ENCODE data around the gene SAMD14. TPM values are rescaled to one million over a fixed set of nuclear protein-coding genes. Genes with fewer than 3 reads are reported as not detected.

The SAMD14 gene
- total RNA-seq, 4 donors from 2014 or later, result 0.39 TPM; not detected in 3

DNA sequence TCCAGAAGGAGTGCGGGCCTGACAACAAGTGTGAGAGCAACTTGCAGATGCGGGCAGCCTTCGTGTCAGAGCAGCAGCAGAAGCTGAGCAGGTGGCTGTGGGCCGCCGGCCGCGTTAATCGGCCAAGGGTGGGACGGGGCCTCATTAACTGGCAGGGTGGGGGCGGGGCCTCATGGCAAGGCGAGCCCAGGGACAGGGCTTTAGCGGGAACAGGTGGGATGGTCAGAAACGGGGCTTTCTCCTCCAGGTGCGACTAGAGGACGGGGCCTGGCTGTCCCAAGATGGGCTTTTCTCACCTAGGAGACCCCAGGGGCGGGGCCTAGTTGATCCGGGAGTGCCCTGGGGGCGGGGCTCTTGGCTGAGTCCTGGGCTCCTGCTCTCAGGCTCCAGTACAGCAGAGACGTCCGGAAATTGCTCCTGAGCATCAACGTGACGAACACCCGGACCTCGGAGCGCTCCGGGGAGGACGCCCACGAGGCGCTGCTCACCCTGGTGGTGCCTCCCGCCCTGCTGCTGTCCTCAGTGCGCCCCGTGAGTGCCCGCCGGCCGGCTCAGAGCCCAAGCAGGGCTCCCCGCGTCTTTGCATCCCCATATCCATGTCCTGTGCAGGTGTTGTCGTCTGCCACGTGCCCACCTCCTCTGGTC lies 53.2 kb downstream of the SAMD14 start:
- TF ChIP-seq CTCF (IDR thresholded peaks at IDR 0.05) (no peak), POLR2A (IDR thresholded peaks at IDR 0.05) (no peak)
- no peak for DNase-seq (ENCODE audit: low spot score in 2 of 2)
- no peak overlapping the region for H3K4me3 ChIP-seq (ENCODE audit: low read depth, poor library complexity, severe bottlenecking)
- WGBS, 2 donors, result 52 to 64% methylated on average over 25 to 33 of the region's 39 CpGs
- intact Hi-C loops (cut with DNase I; ENCODE audit: low total_unique reads), result no loop called here

GRCh38 chr17:50076221-50076590 lies 53.8 kb downstream of the SAMD14 start:
- intact Hi-C loops (cut with DNase I; ENCODE audit: low total_unique reads), result no loop called here
- H3K4me3 ChIP-seq (ENCODE audit: low read depth, poor library complexity, severe bottlenecking), result no peak overlapping the region
- 81 to 84% methylated on average over 16 of the region's 16 CpGs for WGBS, 2 donors
- DNase-seq (ENCODE audit: low spot score in 2 of 2), result no peak
- TF ChIP-seq POLR2A (IDR thresholded peaks at IDR 0.05), result no peak
- no peak for TF ChIP-seq CTCF (IDR thresholded peaks at IDR 0.05)

DNA sequence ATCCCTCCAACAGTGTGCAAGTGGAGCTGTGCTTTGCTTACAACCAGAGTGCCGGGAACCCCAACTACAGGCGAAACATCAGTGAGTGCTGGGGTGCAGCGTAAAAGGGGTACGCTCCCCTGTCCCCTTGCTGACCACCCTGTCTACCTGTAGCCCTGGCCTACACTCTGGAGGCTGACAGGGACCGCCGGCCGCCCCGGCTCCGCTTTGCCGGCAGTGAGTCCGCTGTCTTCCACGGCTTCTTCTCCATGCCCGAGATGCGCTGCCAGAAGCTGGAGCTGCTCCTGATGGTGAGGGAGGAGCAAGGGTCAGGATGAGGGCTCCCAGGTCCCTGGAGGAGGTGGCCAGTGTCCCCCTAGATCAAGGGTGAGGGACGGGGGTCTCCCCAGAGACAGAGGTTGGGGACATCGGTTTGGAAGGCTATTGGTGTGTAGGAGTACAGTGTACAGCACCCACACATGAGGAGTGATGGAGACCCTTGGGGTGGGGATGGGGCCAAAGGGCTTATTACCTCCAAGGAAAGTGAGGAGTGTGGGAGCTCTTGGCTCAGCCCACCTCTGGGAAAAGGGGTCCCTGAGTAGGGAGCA lies 54.4 kb downstream of the SAMD14 start:
- H3K4me3 ChIP-seq (ENCODE audit: low read depth, poor library complexity, severe bottlenecking), result no peak overlapping the region
- intact Hi-C loops (cut with DNase I; ENCODE audit: low total_unique reads), result no loop called here
- TF ChIP-seq POLR2A (IDR thresholded peaks at IDR 0.05) (no peak), CTCF (IDR thresholded peaks at IDR 0.05) (no peak)
- no peak for DNase-seq (ENCODE audit: low spot score in 2 of 2)
- WGBS, 2 donors, result 90 to 91% methylated on average over 15 to 16 of the region's 16 CpGs

- no peak overlapping the region for H3K4me3 ChIP-seq (ENCODE audit: low read depth, poor library complexity, severe bottlenecking)
- 94 to 98% methylated on average over 6 of the region's 6 CpGs for WGBS, 2 donors
- intact Hi-C loops (cut with DNase I; ENCODE audit: low total_unique reads), result no loop called here
- no peak for TF ChIP-seq POLR2A (IDR thresholded peaks at IDR 0.05)
- no peak for TF ChIP-seq CTCF (IDR thresholded peaks at IDR 0.05)
- no peak for DNase-seq (ENCODE audit: low spot score in 2 of 2)
Measured at GRCh38 chr17:50074227-50074626, 55.7 kb downstream of the SAMD14 start.

- intact Hi-C loops (cut with DNase I; ENCODE audit: low total_unique reads), result no loop called here
- no peak for DNase-seq (ENCODE audit: low spot score in 2 of 2)
- H3K4me3 ChIP-seq (ENCODE audit: low read depth, poor library complexity, severe bottlenecking), result no peak overlapping the region
- 76% methylated on average over 1 of the region's 1 CpG for WGBS, 2 donors
- TF ChIP-seq CTCF (IDR thresholded peaks at IDR 0.05) (no peak), POLR2A (IDR thresholded peaks at IDR 0.05) (no peak)
Measured at GRCh38 chr17:50072925-50073324, 57.0 kb downstream of the SAMD14 start.

- intact Hi-C loops (cut with DNase I; ENCODE audit: low total_unique reads), result no loop called here
- TF ChIP-seq POLR2A (IDR thresholded peaks at IDR 0.05) (no peak), CTCF (IDR thresholded peaks at IDR 0.05) (no peak)
- WGBS, 2 donors, result 72 to 87% methylated on average over 3 of the region's 3 CpGs
- H3K4me3 ChIP-seq (ENCODE audit: low read depth, poor library complexity, severe bottlenecking), result no peak overlapping the region
- DNase-seq (ENCODE audit: low spot score in 2 of 2), result no peak
Measured at GRCh38 chr17:50072130-50072529, 57.8 kb downstream of the SAMD14 start.

Data from lower leg skin (tissue), 4 donors.